Mesenchymal stem cell (in vitro differentiated cells and primary cell): ENCODE results near the gene ZCWPW1.
A peak's percentile ranks its signal among the peaks of the same experiment; 100 is the strongest.

Experiments used
- DNase-seq: peaks from one replicate; pipeline ENCODE4 v3.0.0-alpha.2; 2013
- H2AFZ ChIP-seq: one replicate; pipeline ENCODE4 v1.6.1; 2013; ENCODE audit warnings: low read depth, mild to moderate bottlenecking, control low read depth, inconsistent platforms, low read length, moderate library complexity
- H2AK5ac ChIP-seq: 2 replicates; pipeline ENCODE4 v1.6.1; 2013; ENCODE audit warnings: low read length, moderate library complexity, mild to moderate bottlenecking, inconsistent platforms; ENCODE audit not compliant: severe bottlenecking
- H2BK120ac ChIP-seq: one replicate; pipeline ENCODE4 v1.6.1; 2013; ENCODE audit warnings: low read depth, mild to moderate bottlenecking, inconsistent platforms, low read length, moderate library complexity
- H2BK12ac ChIP-seq, 2 experiments: one replicate each; pipeline ENCODE4 v1.6.1; 2013; ENCODE audit warnings: inconsistent platforms in 2 of 2, low read length in 2 of 2, mild to moderate bottlenecking in 2 of 2, moderate library complexity in 2 of 2, control low read depth in 1 of 2
- H2BK15ac ChIP-seq: one replicate; pipeline ENCODE4 v1.6.1; 2013; ENCODE audit warnings: mild to moderate bottlenecking, low read depth, inconsistent platforms; ENCODE audit not compliant: poor library complexity, severe bottlenecking
- H2BK5ac ChIP-seq: 2 replicates; pipeline ENCODE4 v1.6.1; 2013; ENCODE audit warnings: low read depth, mild to moderate bottlenecking, low read length, control low read depth, inconsistent platforms; ENCODE audit not compliant: poor library complexity, severe bottlenecking
- H3K14ac ChIP-seq, 2 experiments: one replicate each; pipeline ENCODE4 v1.6.1; 2013; ENCODE audit warnings: inconsistent platforms in 2 of 2, low read length in 2 of 2, control low read depth in 1 of 2, mild to moderate bottlenecking in 1 of 2, moderate library complexity in 1 of 2
- H3K18ac ChIP-seq, 2 experiments: one replicate each; pipeline ENCODE4 v1.6.1; 2013; ENCODE audit warnings: inconsistent platforms in 2 of 2, low read length in 2 of 2, control low read depth in 1 of 2, low read depth in 1 of 2, mild to moderate bottlenecking in 1 of 2
- H3K23ac ChIP-seq, 2 experiments: one replicate each; pipeline ENCODE4 v1.6.1; 2013; ENCODE audit warnings: inconsistent platforms in 2 of 2, low read length in 2 of 2, mild to moderate bottlenecking in 2 of 2, moderate library complexity in 2 of 2, control low read depth in 1 of 2
- H3K27ac ChIP-seq: 2 replicates; pipeline ENCODE4 v1.5.1; 2013; ENCODE audit warnings: mild to moderate bottlenecking, moderate library complexity, low read length, control low read depth, inconsistent platforms; ENCODE audit not compliant: poor library complexity, severe bottlenecking
- H3K27me3 ChIP-seq, 2 experiments: 2 replicates each; pipeline versions ENCODE4 v1.6.1 to v1.7.0; 2013; ENCODE audit warnings: low read length in 2 of 2, mild to moderate bottlenecking in 2 of 2, moderate library complexity in 2 of 2, control low read depth in 1 of 2, inconsistent platforms in 1 of 2; ENCODE audit not compliant: control insufficient read depth in 1 of 2, insufficient read depth in 1 of 2
- H3K36me3 ChIP-seq, 2 experiments: 2 replicates each; pipeline versions ENCODE4 v1.6.1 to v1.7.0; 2013; ENCODE audit warnings: low read length in 2 of 2, control low read depth in 1 of 2, inconsistent platforms in 1 of 2, low read depth in 1 of 2, mild to moderate bottlenecking in 1 of 2; ENCODE audit not compliant: insufficient read depth in 2 of 2, control insufficient read depth in 1 of 2
- H3K4ac ChIP-seq, 2 experiments: one replicate each; pipeline ENCODE4 v1.6.1; 2013; ENCODE audit warnings: inconsistent platforms in 2 of 2, low read length in 2 of 2, mild to moderate bottlenecking in 2 of 2, moderate library complexity in 2 of 2, control low read depth in 1 of 2, low read depth in 1 of 2
- H3K4me1 ChIP-seq: 2 replicates; pipeline ENCODE4 v1.6.1; 2013; ENCODE audit warnings: low read depth, low read length, control low read depth; ENCODE audit not compliant: control insufficient read depth, insufficient read depth
- H3K4me2 ChIP-seq: 2 replicates; pipeline ENCODE4 v1.6.1; 2013; ENCODE audit warnings: low read length, mild to moderate bottlenecking, inconsistent platforms; ENCODE audit not compliant: poor library complexity, severe bottlenecking
- H3K4me3 ChIP-seq, 2 experiments: 2 replicates each; pipeline versions ENCODE4 v1.5.1 to v1.7.0; 2013; ENCODE audit warnings: low read length in 2 of 2, mild to moderate bottlenecking in 2 of 2, control low read depth in 1 of 2, low read depth in 1 of 2; ENCODE audit not compliant: insufficient read depth in 1 of 2
- H3K79me1 ChIP-seq: replicated peaks from 2 replicates; pipeline ENCODE4 v1.6.1; 2013; ENCODE audit warnings: mild to moderate bottlenecking, control low read depth, low read length, inconsistent platforms; ENCODE audit not compliant: poor library complexity, severe bottlenecking
- H3K9ac ChIP-seq: 2 replicates; pipeline ENCODE4 v1.7.0; 2013; ENCODE audit warnings: mild to moderate bottlenecking, low read length, moderate library complexity
- H3K9me3 ChIP-seq: 2 replicates; pipeline ENCODE4 v1.7.0; 2013; ENCODE audit warnings: mild to moderate bottlenecking, low read length; ENCODE audit not compliant: control insufficient read depth
- H4K8ac ChIP-seq: one replicate; pipeline ENCODE4 v1.6.1; 2013; ENCODE audit warnings: inconsistent platforms, mild to moderate bottlenecking, low read length, moderate library complexity
- H4K91ac ChIP-seq: one replicate; pipeline ENCODE4 v1.6.1; 2013; ENCODE audit warnings: mild to moderate bottlenecking, low read length, inconsistent platforms
- WGBS: methylation state at CpG from one replicate; pipeline ENCODE4 v1.1.7; 2013; ENCODE audit warnings: mixed read lengths; 5-methylcytosine and 5-hydroxymethylcytosine counted together

The ZCWPW1 gene

GRCh38 chr7:100433592-100434296, 5.2 kb upstream of the ZCWPW1 start:
- Histone ChIP-seq H3K23ac (no peak overlapping the region), H2BK5ac (no peak overlapping the region), H2AFZ (no peak overlapping the region), H2BK15ac (no peak overlapping the region), H3K4me3 (no peak overlapping the region), H3K14ac (no peak overlapping the region), H3K27me3 (no peaks in the 10 kb centered on the region), H3K4me1 (peaks cover 29% of the 10 kb centered on the region), H2BK12ac (no peak overlapping the region), H4K8ac (peak overlapping the region; percentile 19), H2AK5ac (no peak overlapping the region), H3K27ac (no peak overlapping the region), H4K91ac (no peak overlapping the region), H3K4ac (no peak overlapping the region), H3K36me3 (peaks cover 40 to 45% of the 10 kb centered on the region in 2 experiments), H3K9ac (peak overlapping the region; percentile 99), H3K18ac (no peak overlapping the region), H3K79me1 (peaks cover 6% of the 10 kb centered on the region), H3K4me2 (no peak overlapping the region), H3K9me3 (no peaks in the 10 kb centered on the region), H2BK120ac (no peak overlapping the region)
- 88% methylated on average over 9 of the region's 10 CpGs for WGBS
- no peak for DNase-seq

GRCh38 chr7:100433276-100433591, 4.7 kb upstream of the ZCWPW1 start:
- WGBS = 85% methylated on average over 4 of the region's 4 CpGs

GRCh38 chr7:100432621-100433275, 4.2 kb upstream of the ZCWPW1 start:
- no peak overlapping the region for H3K18ac ChIP-seq

More at GRCh38 chr7:100433276-100433591, 4.7 kb upstream of the ZCWPW1 start:
- Histone ChIP-seq H3K14ac (no peak overlapping the region), H2BK15ac (no peak overlapping the region), H3K27me3 (no peaks in the 10 kb centered on the region), H2BK12ac (no peak overlapping the region), H3K4me3 (no peak overlapping the region), H3K4ac (no peak overlapping the region), H3K9ac (peak overlapping the region; percentile 99), H2BK120ac (no peak overlapping the region), H2BK5ac (no peak overlapping the region), H2AK5ac (no peak overlapping the region), H3K36me3 (peaks cover 40 to 45% of the 10 kb centered on the region in 2 experiments), H3K4me2 (no peak overlapping the region), H3K79me1 (peaks cover 6% of the 10 kb centered on the region), H3K9me3 (no peaks in the 10 kb centered on the region), H3K4me1 (peaks cover 29% of the 10 kb centered on the region), H3K23ac (no peak overlapping the region), H4K91ac (no peak overlapping the region), H3K18ac (no peak overlapping the region), H2AFZ (no peak overlapping the region), H3K27ac (no peak overlapping the region), H4K8ac (no peak overlapping the region)
- no peak for DNase-seq

GRCh38 chr7:100432053-100432452, 3.5 kb upstream of the ZCWPW1 start:
- H3K23ac ChIP-seq = no peak overlapping the region
- no peak overlapping the region for H2BK5ac ChIP-seq
- H4K91ac ChIP-seq = no peak overlapping the region
- H3K4me3 ChIP-seq = peak overlapping the region in 1 of 2 experiments; percentile 90
- H3K79me1 ChIP-seq = peaks cover 6% of the 10 kb centered on the region
- 91% methylated on average over 4 of the region's 4 CpGs for WGBS
- H2BK12ac ChIP-seq = no peak overlapping the region
- H3K4me1 ChIP-seq = peaks cover 33% of the 10 kb centered on the region
- H3K27me3 ChIP-seq = no peaks in the 10 kb centered on the region
- no peak overlapping the region for H2AK5ac ChIP-seq
- H3K4ac ChIP-seq = no peak overlapping the region
- H4K8ac ChIP-seq = no peak overlapping the region
- H3K14ac ChIP-seq = no peak overlapping the region
- H3K4me2 ChIP-seq = no peak overlapping the region
- DNase-seq = no peak
- peak overlapping the region; percentile 99 for H3K9ac ChIP-seq
- H3K18ac ChIP-seq = no peak overlapping the region
- no peaks in the 10 kb centered on the region for H3K9me3 ChIP-seq
- peaks cover 40 to 45% of the 10 kb centered on the region in 2 experiments for H3K36me3 ChIP-seq
- H2AFZ ChIP-seq = no peak overlapping the region
- no peak overlapping the region for H2BK120ac ChIP-seq
- no peak overlapping the region for H3K27ac ChIP-seq
- H2BK15ac ChIP-seq = no peak overlapping the region

More at GRCh38 chr7:100432621-100433275, 4.2 kb upstream of the ZCWPW1 start:
- H3K4me3 ChIP-seq = peak overlapping the region in 1 of 2 experiments; percentile 90
- no peak overlapping the region for H3K4ac ChIP-seq
- H2BK120ac ChIP-seq = no peak overlapping the region
- WGBS = 95% methylated on average over 21 of the region's 21 CpGs
- no peak overlapping the region for H4K8ac ChIP-seq
- no peaks in the 10 kb centered on the region for H3K27me3 ChIP-seq
- H2BK12ac ChIP-seq = no peak overlapping the region
- no peak overlapping the region for H2BK5ac ChIP-seq
- no peak overlapping the region for H2BK15ac ChIP-seq
- H3K14ac ChIP-seq = no peak overlapping the region
- DNase-seq = no peak
- H3K9me3 ChIP-seq = no peaks in the 10 kb centered on the region
- peak overlapping the region; percentile 99 for H3K9ac ChIP-seq
- peaks cover 33% of the 10 kb centered on the region for H3K4me1 ChIP-seq
- no peak overlapping the region for H2AK5ac ChIP-seq
- no peak overlapping the region for H2AFZ ChIP-seq
- H4K91ac ChIP-seq = no peak overlapping the region
- H3K4me2 ChIP-seq = no peak overlapping the region
- H3K79me1 ChIP-seq = peaks cover 6% of the 10 kb centered on the region
- H3K27ac ChIP-seq = no peak overlapping the region
- no peak overlapping the region for H3K23ac ChIP-seq
- peaks cover 40 to 45% of the 10 kb centered on the region in 2 experiments for H3K36me3 ChIP-seq
